ENCODE results near the gene PDE11A. TPM values are rescaled to one million over a fixed set of nuclear protein-coding genes. Genes with fewer than 3 reads are reported as not detected.
"Not testable (repeated sequence)": the region's sequence is repeated elsewhere in the genome, so short reads cannot be mapped to it uniquely, and the experiment has no call there.

The PDE11A gene
- total and polyA plus RNA-seq, 9 donors = 0.15 to 2.0 (median 0.42) TPM; not detected in 1

GRCh38 chr2:177843188-177843587 is 229.4 kb downstream of the PDE11A start:
- DNase-seq = no peak
- H3K9me3 ChIP-seq = no peaks in the 10 kb centered on the region
- H3K4me3 ChIP-seq = no peak overlapping the region
- no peaks in the 10 kb centered on the region for H3K4me1 ChIP-seq (ENCODE audit: insufficient read depth)
- no peaks in the 10 kb centered on the region for H3K27me3 ChIP-seq
- H3K27ac ChIP-seq = no peak overlapping the region
- H3K36me3 ChIP-seq = no peaks in the 10 kb centered on the region
- 72 to 77% (median 75%) methylated on average over 2 of the region's 2 CpGs for WGBS, 3 donors
- TF ChIP-seq EP300 (IDR thresholded peaks at IDR 0.05) = no peak
- TF ChIP-seq CTCF (IDR thresholded peaks at IDR 0.05) = no peak
- no peak for TF ChIP-seq POLR2A (IDR thresholded peaks at IDR 0.05)
- intact Hi-C loops (cut with DNase I) = no loop called here

- Histone ChIP-seq H3K4me1 (ENCODE audit: insufficient read depth) (no peaks in the 10 kb centered on the region), H3K9me3 (no peaks in the 10 kb centered on the region), H3K27ac (no peak overlapping the region), H3K36me3 (no peaks in the 10 kb centered on the region), H3K4me3 (no peak overlapping the region), H3K27me3 (no peaks in the 10 kb centered on the region)
- intact Hi-C loops (cut with DNase I) = no loop called here
- no peak for TF ChIP-seq EP300 (IDR thresholded peaks at IDR 0.05)
- 46 to 57% (median 46%) methylated on average over 3 of the region's 3 CpGs for WGBS, 3 donors
- DNase-seq = no peak
These were observed 230.3 kb downstream of the PDE11A start for GRCh38 chr2:177842243-177842642.

GRCh38 chr2:177835418-177836204 is 237.0 kb downstream of the PDE11A start:
- 90 to 95% (median 94%) methylated on average over 24 to 27 of the region's 27 CpGs for WGBS, 3 donors
- H3K36me3 ChIP-seq; H3K4me3 ChIP-seq; H3K4me1 ChIP-seq (ENCODE audit: insufficient read depth); H3K27ac ChIP-seq; H3K9me3 ChIP-seq; intact Hi-C loops (cut with DNase I); DNase-seq; H3K27me3 ChIP-seq: not testable (repeated sequence)

- Histone ChIP-seq H3K27me3 (no peaks in the 10 kb centered on the region), H3K27ac (no peak overlapping the region), H3K4me1 (ENCODE audit: insufficient read depth) (no peaks in the 10 kb centered on the region), H3K4me3 (no peak overlapping the region), H3K9me3 (peaks cover 3 to 9% of the 10 kb centered on the region in 2 donors), H3K36me3 (no peaks in the 10 kb centered on the region)
- no peak for TF ChIP-seq CTCF (IDR thresholded peaks at IDR 0.05)
- TF ChIP-seq EP300 (IDR thresholded peaks at IDR 0.05) = no peak
- no peak for TF ChIP-seq POLR2A (IDR thresholded peaks at IDR 0.05)
- no peak for DNase-seq
- intact Hi-C loops (cut with DNase I) = no loop called here
- WGBS, 3 donors = 84 to 90% (median 89%) methylated on average over 6 of the region's 6 CpGs
These were observed 239.8 kb downstream of the PDE11A start for GRCh38 chr2:177832611-177833433.

GRCh38 chr2:177830881-177831386 is 241.6 kb downstream of the PDE11A start:
- no peak for DNase-seq
- no peaks in the 10 kb centered on the region for H3K4me1 ChIP-seq (ENCODE audit: insufficient read depth)
- intact Hi-C loops (cut with DNase I) = no loop called here
- TF ChIP-seq POLR2A (IDR thresholded peaks at IDR 0.05) = no peak
- no peak for TF ChIP-seq CTCF (IDR thresholded peaks at IDR 0.05)
- TF ChIP-seq EP300 (IDR thresholded peaks at IDR 0.05) = no peak
- no peak overlapping the region for H3K4me3 ChIP-seq
- H3K27me3 ChIP-seq = no peaks in the 10 kb centered on the region
- no peaks in the 10 kb centered on the region for H3K36me3 ChIP-seq
- WGBS, 3 donors = 94 to 98% (median 95%) methylated on average over 1 of the region's 1 CpG
- H3K27ac ChIP-seq = no peak overlapping the region
- peaks cover 3 to 7% of the 10 kb centered on the region in 2 donors for H3K9me3 ChIP-seq
